Activated B cell treated with CpG ODN at 0.5 μM for 24 hours (primary cell): ENCODE results near the gene IPCEF1. TPM values are rescaled to one million over a fixed set of nuclear protein-coding genes. Genes with fewer than 3 reads are reported as not detected.
"Not testable (repeated sequence)": the region's sequence is repeated elsewhere in the genome, so short reads cannot be mapped to it uniquely, and the experiment has no call there.

ENCODE experiments used
- ATAC-seq: fragments of 200-7000 bp; cut with Tn5 transposase; one replicate; pipeline ENCODE4 v1.10.0; 2021; ENCODE audit warnings: low read depth, mild to moderate bottlenecking, moderate library complexity
- CTCF ChIA-PET: fragments of 350-600 bp; sonication (Branson Sonifier 250); formaldehyde crosslinking; loops from one replicate; lab custom pipeline; 2021; ENCODE audit warnings: antibody characterized with exemption; lab: Charles Lee
- POLR2A ChIA-PET: fragments of 350-600 bp; sonication (Branson Sonifier 250); formaldehyde crosslinking; loops from one replicate; lab custom pipeline; 2021; ENCODE audit warnings: antibody characterized with exemption; lab: Charles Lee
- DNase-seq: peaks from one replicate; pipeline ENCODE4 v3.0.0; 2022
- H3K27ac Mint-ChIP-seq: one replicate; pipeline ENCODE4 v1.8.0; 2020; ENCODE audit warnings: mixed read lengths
- H3K27me3 Mint-ChIP-seq: one replicate; pipeline ENCODE4 v1.8.0; 2021; ENCODE audit warnings: mixed read lengths
- H3K36me3 Mint-ChIP-seq: one replicate; pipeline ENCODE4 v1.8.0; 2021; ENCODE audit warnings: low read depth, mixed read lengths
- H3K4me1 Mint-ChIP-seq: one replicate; pipeline ENCODE4 v1.8.0; 2021; ENCODE audit warnings: mixed read lengths
- H3K4me3 Mint-ChIP-seq: one replicate; pipeline ENCODE4 v1.8.0; 2020; ENCODE audit warnings: mild to moderate bottlenecking, mixed read lengths
- H3K9me3 Mint-ChIP-seq: one replicate; pipeline ENCODE4 v1.8.0; 2020; ENCODE audit warnings: mixed read lengths
- intact Hi-C: fragments of 100-400 bp; cut with micrococcal nuclease; formaldehyde crosslinking; loops from one replicate; pipeline ENCODE4 v1.15.1; 2024
- total RNA-seq: library from RNA; stranded (reverse); gene quantifications from 2 replicates; pipeline ENCODE4 v1.2.3, GENCODE V29; 2022
- TF ChIP-seq, protein P1 (sequence below): fragments of 200-600 bp; IDR thresholded peaks from one replicate; pipeline ENCODE4 v1.8.0; 2022; ENCODE audit warnings: antibody characterized with exemption, mild to moderate bottlenecking

The IPCEF1 gene
- total RNA-seq, 1 donor from 2014 or later = 2.1 TPM

DNA sequence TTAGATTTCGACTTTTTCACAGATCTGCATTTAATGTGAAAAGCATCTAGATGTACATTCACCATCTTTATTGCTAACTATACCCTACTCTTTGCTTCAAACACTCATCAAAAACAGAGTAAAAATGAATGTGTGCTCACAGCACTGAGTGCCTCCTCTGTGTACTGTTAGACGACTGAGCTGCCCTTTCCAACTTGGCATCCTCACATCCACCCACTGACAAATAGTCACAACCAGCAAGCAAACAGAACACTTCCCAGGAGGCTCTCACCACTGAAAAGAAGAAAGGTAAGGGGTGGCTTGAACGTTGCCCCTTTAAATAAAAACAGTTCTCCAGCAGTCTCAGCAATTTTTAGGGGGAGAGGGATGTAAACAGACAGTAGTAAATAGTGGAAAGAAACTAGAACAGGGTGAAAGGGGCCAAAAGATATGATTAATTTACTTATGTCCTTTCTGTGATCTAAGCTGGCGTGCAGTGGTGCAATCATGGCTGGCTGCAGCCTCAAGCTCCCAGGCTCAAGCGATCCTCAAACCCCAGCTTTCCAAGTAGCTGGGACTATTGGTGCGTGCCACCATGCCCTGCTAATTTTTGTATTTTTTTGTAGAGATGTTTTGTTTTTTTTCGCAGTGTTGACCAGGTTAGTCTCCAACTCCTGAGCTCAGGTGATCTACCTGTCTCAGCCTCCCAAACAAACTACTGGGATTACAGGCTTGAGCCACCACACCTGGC lies 48.7 kb downstream of the IPCEF1 start:
- Mint-ChIP-seq H3K9me3 (peaks cover 8% of the 10 kb centered on the region), H3K4me3 (no peak overlapping the region), H3K27me3 (peaks cover 3% of the 10 kb centered on the region), H3K36me3 (no peaks in the 10 kb centered on the region), H3K27ac (peak overlapping the region; percentile 15), H3K4me1 (peaks cover 19% of the 10 kb centered on the region)
- TF ChIP-seq, protein P1, sequence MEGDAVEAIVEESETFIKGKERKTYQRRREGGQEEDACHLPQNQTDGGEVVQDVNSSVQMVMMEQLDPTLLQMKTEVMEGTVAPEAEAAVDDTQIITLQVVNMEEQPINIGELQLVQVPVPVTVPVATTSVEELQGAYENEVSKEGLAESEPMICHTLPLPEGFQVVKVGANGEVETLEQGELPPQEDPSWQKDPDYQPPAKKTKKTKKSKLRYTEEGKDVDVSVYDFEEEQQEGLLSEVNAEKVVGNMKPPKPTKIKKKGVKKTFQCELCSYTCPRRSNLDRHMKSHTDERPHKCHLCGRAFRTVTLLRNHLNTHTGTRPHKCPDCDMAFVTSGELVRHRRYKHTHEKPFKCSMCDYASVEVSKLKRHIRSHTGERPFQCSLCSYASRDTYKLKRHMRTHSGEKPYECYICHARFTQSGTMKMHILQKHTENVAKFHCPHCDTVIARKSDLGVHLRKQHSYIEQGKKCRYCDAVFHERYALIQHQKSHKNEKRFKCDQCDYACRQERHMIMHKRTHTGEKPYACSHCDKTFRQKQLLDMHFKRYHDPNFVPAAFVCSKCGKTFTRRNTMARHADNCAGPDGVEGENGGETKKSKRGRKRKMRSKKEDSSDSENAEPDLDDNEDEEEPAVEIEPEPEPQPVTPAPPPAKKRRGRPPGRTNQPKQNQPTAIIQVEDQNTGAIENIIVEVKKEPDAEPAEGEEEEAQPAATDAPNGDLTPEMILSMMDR = no peak
- no peak for ATAC-seq
- no peak for DNase-seq
- ChIA-PET POLR2A (no interaction called here), CTCF (no interaction called here)
- intact Hi-C loops = no loop called here

DNA sequence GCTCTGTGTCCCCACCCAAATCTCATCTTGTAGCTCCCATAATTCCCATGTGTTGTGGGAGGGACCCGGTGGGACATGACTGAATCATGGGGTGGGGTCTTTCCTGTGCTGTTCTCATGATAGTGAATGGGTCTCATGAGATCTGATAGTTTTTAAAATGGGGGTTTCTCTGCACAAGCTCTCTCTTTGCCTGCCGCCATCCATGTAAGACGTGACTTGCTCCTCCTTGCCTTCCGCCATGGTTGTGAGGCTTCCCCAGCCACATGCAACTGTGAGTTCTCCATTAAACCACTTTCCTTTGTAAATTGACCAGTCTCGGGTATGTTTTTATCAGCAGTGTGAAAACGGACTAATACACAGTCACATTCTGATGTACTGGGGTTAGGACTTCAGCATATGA lies 49.5 kb downstream of the IPCEF1 start:
- H3K36me3 Mint-ChIP-seq, H3K9me3 Mint-ChIP-seq, H3K4me3 Mint-ChIP-seq, intact Hi-C loops, H3K27me3 Mint-ChIP-seq, CTCF ChIA-PET, DNase-seq, ATAC-seq: not testable (repeated sequence)
- H3K4me1 Mint-ChIP-seq = peaks cover 26% of the 10 kb centered on the region
- POLR2A ChIA-PET = interaction anchor here (1.0 kb wide), 1 partner anchor 48 kb away, joined by 3 read pairs; no protein-coding TSS in a partner anchor
- peak overlapping the region; percentile 13 for H3K27ac Mint-ChIP-seq

DNA sequence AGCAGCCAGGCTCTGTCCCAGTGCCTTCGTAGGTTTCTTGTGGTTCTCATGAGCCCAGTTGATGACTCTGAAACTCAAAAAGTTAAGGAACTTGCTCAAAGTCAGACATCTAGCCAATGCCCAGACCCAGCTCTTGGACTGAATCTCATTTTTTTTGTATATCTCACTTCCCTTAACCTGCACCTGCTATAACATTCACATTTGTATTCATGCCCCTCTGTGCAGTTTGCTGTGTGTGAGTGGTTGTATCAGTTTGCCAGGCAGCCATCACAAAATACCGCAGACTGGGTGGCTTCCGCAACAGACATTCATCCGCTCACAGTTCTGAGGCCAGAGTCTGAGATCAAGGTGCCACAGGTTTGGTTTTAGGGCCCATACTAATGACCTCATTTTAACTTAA lies 49.9 kb downstream of the IPCEF1 start:
- ATAC-seq (peak; percentile 80), DNase-seq (no peak)
- Mint-ChIP-seq H3K36me3 (no peaks in the 10 kb centered on the region), H3K27me3 (no peaks in the 10 kb centered on the region), H3K4me3 (no peak overlapping the region), H3K9me3 (peaks cover 7% of the 10 kb centered on the region), H3K27ac (peak overlapping the region; percentile 13), H3K4me1 (peaks cover 30% of the 10 kb centered on the region)
- TF ChIP-seq, protein P1 = no peak
- ChIA-PET CTCF (no interaction called here), POLR2A (interaction anchor here (1.0 kb wide), 1 partner anchor 48 kb away, joined by 3 read pairs; no protein-coding TSS in a partner anchor)
- intact Hi-C loops = loop anchor here (1.0 kb wide), 1 partner anchor 47 kb away; no protein-coding TSS in a partner anchor

DNA sequence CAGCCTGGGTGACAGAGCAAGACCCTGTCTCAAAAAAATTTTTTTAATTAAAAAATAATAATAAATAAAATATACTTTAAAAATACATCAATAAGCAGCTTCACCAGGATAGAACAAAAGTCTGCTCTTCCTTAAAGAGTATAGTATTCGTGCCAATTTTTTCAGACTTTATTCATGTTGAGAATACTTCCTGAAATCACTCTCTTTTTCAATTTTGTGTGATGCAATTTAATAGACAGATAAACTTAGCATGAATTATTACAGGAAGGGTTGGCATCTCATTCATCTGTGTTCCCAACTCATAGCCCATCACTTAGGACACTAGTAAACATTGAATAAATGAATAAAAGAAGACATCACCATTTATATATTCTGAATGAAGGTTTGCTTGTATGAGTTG lies 52.4 kb downstream of the IPCEF1 start:
- TF ChIP-seq, protein P1 = no peak
- Mint-ChIP-seq H3K4me3 (no peak overlapping the region), H3K27me3 (no peaks in the 10 kb centered on the region), H3K9me3 (peaks cover 2% of the 10 kb centered on the region), H3K36me3 (no peaks in the 10 kb centered on the region), H3K27ac (no peak overlapping the region), H3K4me1 (peaks cover 30% of the 10 kb centered on the region)
- intact Hi-C loops = no loop called here
- no peak for DNase-seq
- ChIA-PET CTCF (no interaction called here), POLR2A (no interaction called here)
- no peak for ATAC-seq

DNA sequence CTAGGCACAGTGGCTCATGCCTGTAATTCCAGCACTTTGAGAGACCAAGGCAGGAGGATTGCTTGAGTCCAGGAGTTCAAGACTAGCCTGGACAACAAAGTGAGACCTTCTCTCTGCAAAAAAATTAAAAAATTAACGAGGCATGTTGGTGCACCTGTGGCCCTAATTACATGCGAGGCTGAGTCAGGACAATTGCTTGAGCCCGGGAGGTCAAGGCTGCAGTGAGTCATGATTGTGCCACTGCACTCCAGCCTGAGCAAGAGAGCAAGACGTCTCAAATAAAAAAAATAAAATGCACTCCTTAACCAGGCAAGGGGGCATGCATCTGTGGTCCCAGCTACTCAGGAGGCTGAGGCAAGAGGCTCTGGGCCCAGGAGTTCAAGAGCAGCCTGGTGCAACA lies 53.0 kb downstream of the IPCEF1 start:
- peaks cover 30% of the 10 kb centered on the region for H3K4me1 Mint-ChIP-seq
- H3K36me3 Mint-ChIP-seq, intact Hi-C loops, H3K4me3 Mint-ChIP-seq, CTCF ChIA-PET, H3K27me3 Mint-ChIP-seq, DNase-seq, ATAC-seq, H3K9me3 Mint-ChIP-seq: not testable (repeated sequence)
- peak overlapping the region; percentile 7 for H3K27ac Mint-ChIP-seq
- POLR2A ChIA-PET = interaction anchor here (1.5 kb wide), 1 partner anchor 51 kb away, joined by 4 read pairs; no protein-coding TSS in a partner anchor
